SK-N-DZ (cell line): Measurements from ENCODE around the gene NPHP1.

Experiments
- small RNA-seq, 2 experiments: library from RNA; depleted of rRNA; stranded (forward); fragments of <200 nt; gene quantifications; one replicate each; pipeline ENCODE3, GENCODE V24; 2014

Gene NPHP1

Small RNA genes lying within 50 kb of the gene (small RNA-seq; reads per million reads assigned to genes)
- 0 reads per million in 2 experiments for gene MIR4436B1
